ENCODE measurements around the gene MTOR.
A peak's percentile ranks its signal among the peaks of the same experiment; 100 is the strongest.

Gene MTOR

GRCh38 chr1:11289064-11289463 lies 26.7 kb upstream of the MTOR start:
- Mint-ChIP-seq H3K4me3 (no peak overlapping the region), H3K27ac (no peak overlapping the region), H3K27me3 (no peaks in the 10 kb centered on the region), H3K36me3 (peaks cover 69% of the 10 kb centered on the region), H3K4me1 (peaks cover 78% of the 10 kb centered on the region), H3K9me3 (peaks cover 5% of the 10 kb centered on the region)
- CTCF ChIA-PET, result interaction anchor here (1.4 kb wide), 1 partner anchor 13 kb away, joined by 3 read pairs; no protein-coding TSS in a partner anchor
- no peak for DNase-seq

DNA sequence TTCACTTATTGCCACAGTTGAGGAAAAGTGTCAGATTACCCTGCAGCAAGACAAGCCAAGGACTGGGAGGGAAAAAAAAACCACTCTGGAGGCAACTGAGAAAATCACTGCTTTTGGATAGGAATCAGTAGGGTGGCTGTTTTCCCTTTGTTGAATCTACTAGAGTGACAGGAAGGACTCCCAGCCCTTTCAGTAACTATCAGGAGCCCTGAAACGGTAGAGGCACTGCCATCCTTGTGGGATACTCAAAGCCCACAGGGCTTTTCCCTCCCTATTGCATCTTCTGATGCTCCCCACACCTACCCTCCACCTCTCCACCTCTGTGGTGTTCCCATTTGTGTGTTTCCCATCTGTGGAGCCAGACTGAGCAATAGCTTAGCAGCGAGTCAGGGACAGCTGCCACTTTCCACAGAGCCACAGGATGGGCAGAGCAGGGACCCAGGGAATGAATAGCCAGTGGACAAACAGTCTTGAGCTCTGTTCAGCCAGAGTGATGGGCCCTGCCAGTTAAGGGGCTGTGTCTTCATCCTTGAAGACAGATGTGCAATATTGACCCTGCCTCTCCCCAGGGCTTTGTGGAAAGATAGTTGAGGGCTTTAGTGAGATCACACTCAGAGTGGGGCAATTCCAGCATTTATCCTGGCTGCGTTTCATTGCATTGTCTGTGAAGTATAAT lies 24.5 kb upstream of the MTOR start:
- Mint-ChIP-seq H3K4me3 (no peak overlapping the region), H3K36me3 (peaks cover 70% of the 10 kb centered on the region), H3K27me3 (no peaks in the 10 kb centered on the region), H3K4me1 (peaks cover 78% of the 10 kb centered on the region), H3K9me3 (peaks cover 2% of the 10 kb centered on the region), H3K27ac (peak overlapping the region; percentile 88)
- DNase-seq, result no peak
- CTCF ChIA-PET, result no interaction called here

GRCh38 chr1:11285883-11286734 lies 23.8 kb upstream of the MTOR start:
- Mint-ChIP-seq H3K4me3 (peak overlapping the region; percentile 14), H3K4me1 (peaks cover 78% of the 10 kb centered on the region), H3K36me3 (peaks cover 71% of the 10 kb centered on the region), H3K27ac (peak overlapping the region; percentile 88), H3K27me3 (no peaks in the 10 kb centered on the region), H3K9me3 (no peaks in the 10 kb centered on the region)
- CTCF ChIA-PET, result interaction anchor here (0.6 kb wide), 1 partner anchor 359 kb away, joined by 3 read pairs; no protein-coding TSS in a partner anchor
- DNase-seq, result no peak

DNA sequence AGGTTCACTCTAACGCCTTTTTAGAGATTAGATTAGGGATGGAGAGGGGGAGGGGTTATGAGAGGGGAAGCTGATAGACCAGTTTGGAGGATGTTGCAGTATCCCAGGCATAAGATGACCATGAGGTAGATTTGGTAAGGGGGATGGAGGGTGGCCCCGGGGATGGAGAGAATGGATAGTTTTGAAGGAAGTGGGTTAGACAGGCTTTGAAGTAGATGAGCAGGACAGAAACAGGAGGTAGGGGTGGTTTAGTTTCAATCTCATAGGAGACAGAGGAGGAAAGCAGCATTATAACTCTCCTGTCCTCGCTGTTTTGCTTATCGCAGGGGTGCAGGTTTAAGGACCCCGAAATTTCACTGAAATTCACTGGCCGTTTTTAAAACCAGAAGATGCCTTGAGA lies 22.4 kb upstream of the MTOR start:
- H3K27me3 Mint-ChIP-seq, result no peaks in the 10 kb centered on the region
- H3K27ac Mint-ChIP-seq, result peak overlapping the region; percentile 88
- DNase-seq, result peak; percentile 29
- H3K4me1 Mint-ChIP-seq, result peaks cover 82% of the 10 kb centered on the region
- H3K9me3 Mint-ChIP-seq, result no peaks in the 10 kb centered on the region
- CTCF ChIA-PET, result no interaction called here
- H3K36me3 Mint-ChIP-seq, result peaks cover 72% of the 10 kb centered on the region
- H3K4me3 Mint-ChIP-seq, result peak overlapping the region; percentile 60

GRCh38 chr1:11283151-11283550 lies 20.8 kb upstream of the MTOR start:
- CTCF ChIA-PET, result interaction anchor here (1.1 kb wide), 1 partner anchor 367 kb away, joined by 3 read pairs; no protein-coding TSS in a partner anchor
- H3K27ac Mint-ChIP-seq, result peak overlapping the region; percentile 86
- no peaks in the 10 kb centered on the region for H3K9me3 Mint-ChIP-seq
- no peaks in the 10 kb centered on the region for H3K27me3 Mint-ChIP-seq
- DNase-seq, result no peak
- peaks cover 76% of the 10 kb centered on the region for H3K36me3 Mint-ChIP-seq
- H3K4me1 Mint-ChIP-seq, result peaks cover 90% of the 10 kb centered on the region
- no peak overlapping the region for H3K4me3 Mint-ChIP-seq

DNA sequence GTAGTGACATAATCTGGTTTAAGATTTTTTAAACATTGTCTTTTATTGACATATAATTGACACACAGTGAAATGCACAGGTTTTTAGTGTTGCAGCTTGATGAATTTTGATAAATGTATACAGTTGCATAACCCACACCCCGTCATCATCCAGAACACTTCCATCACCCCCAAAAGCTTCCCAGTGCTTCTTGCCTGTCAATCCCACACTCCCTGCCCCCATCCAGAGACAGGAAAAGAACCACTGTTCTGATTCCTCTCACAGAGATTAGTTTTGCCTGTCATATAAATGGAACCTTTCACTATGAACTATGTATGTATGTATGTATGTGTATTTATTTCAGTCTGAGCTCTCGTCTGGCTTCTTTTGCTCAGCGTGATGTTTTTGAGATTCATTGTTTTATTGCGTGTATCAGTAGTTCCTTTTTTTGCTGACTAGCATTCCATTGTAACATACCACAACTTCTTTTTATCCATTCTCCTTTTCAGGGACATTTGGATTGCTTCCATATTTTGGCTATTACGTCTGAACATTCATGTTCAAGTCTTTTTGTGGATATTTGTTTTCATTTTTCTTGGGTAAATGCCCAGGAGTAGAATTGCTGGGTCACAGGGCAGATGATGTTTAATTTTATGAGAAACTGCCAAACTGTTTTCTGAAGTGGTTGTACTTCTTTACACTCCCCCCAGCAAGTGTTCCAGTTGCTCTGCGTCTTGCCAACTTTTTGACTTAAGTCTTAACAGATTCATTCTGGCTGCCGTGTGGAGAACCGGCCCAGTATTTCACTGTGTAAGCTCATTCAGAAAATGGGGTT lies 19.4 kb upstream of the MTOR start:
- no peaks in the 10 kb centered on the region for H3K9me3 Mint-ChIP-seq
- no peak for DNase-seq
- CTCF ChIA-PET, result interaction anchor here (2.0 kb wide), 1 partner anchor 14 kb away, joined by 5 read pairs; no protein-coding TSS in a partner anchor
- peaks cover 93% of the 10 kb centered on the region for H3K4me1 Mint-ChIP-seq
- H3K4me3 Mint-ChIP-seq, result peak overlapping the region; percentile 9
- H3K27me3 Mint-ChIP-seq, result no peaks in the 10 kb centered on the region
- H3K36me3 Mint-ChIP-seq, result peaks cover 77% of the 10 kb centered on the region
- peak overlapping the region; percentile 86 for H3K27ac Mint-ChIP-seq

GRCh38 chr1:11280719-11281376 lies 18.5 kb upstream of the MTOR start:
- no peaks in the 10 kb centered on the region for H3K9me3 Mint-ChIP-seq
- no peaks in the 10 kb centered on the region for H3K27me3 Mint-ChIP-seq
- peak overlapping the region; percentile 24 for H3K4me3 Mint-ChIP-seq
- H3K27ac Mint-ChIP-seq, result peak overlapping the region; percentile 86
- peaks cover 93% of the 10 kb centered on the region for H3K4me1 Mint-ChIP-seq
- CTCF ChIA-PET, result interaction anchor here (2.0 kb wide), 1 partner anchor 15 kb away, joined by 5 read pairs; no protein-coding TSS in a partner anchor
- H3K36me3 Mint-ChIP-seq, result peaks cover 76% of the 10 kb centered on the region
- peak; percentile 54 for DNase-seq

GRCh38 chr1:11279630-11280029 lies 17.3 kb upstream of the MTOR start:
- peaks cover 92% of the 10 kb centered on the region for H3K4me1 Mint-ChIP-seq
- CTCF ChIA-PET, result interaction anchor here (2.0 kb wide), 1 partner anchor 16 kb away, joined by 5 read pairs; no protein-coding TSS in a partner anchor
- peaks cover 77% of the 10 kb centered on the region for H3K36me3 Mint-ChIP-seq
- H3K27ac Mint-ChIP-seq, result peak overlapping the region; percentile 86
- no peaks in the 10 kb centered on the region for H3K27me3 Mint-ChIP-seq
- no peak overlapping the region for H3K4me3 Mint-ChIP-seq
- DNase-seq, result no peak
- no peaks in the 10 kb centered on the region for H3K9me3 Mint-ChIP-seq

DNA sequence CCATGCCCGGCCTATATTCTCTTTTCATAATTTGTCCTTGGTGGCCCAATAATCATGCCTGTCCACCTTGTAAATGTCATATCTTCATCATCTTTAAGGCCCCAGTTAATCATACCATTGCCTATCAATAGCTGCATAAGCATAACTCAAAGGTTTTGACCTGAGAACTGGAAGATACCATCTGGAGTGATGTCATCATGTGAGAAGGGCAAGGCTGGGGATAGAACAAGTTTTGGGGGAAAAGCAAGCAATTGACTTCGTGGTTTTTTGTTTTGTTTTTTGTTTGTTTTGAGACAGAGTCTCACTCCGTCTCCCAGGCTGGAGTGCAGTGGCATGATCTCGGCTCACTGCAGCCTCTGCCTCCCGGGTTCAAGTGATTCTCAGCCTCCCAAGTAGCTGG lies 16.8 kb upstream of the MTOR start:
- no peaks in the 10 kb centered on the region for H3K9me3 Mint-ChIP-seq

DNA sequence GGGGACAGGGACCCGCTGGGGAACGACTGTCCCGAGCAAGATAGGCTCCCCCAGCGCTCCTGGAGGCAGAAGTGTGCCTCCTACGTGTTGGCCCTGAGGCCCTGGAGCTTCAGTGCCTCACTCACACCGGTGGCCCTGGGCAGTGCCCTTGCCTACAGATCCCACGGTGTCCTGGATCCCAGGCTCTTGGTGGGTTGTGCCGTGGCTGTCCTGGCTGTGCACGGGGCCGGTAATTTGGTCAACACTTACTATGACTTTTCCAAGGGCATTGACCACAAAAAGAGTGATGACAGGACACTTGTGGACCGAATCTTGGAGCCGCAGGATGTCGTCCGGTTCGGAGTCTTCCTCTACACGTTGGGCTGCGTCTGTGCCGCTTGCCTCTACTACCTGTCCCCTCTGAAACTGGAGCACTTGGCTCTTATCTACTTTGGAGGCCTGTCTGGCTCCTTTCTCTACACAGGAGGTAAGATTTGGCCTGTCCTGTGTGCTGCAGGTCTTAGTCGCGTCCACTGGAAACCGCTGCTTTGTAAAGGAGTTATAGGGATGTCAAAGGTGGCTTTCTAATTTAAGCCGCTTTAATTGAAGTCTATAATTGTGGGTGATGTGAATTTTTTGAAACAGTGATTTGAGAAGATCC lies 11.4 kb upstream of the MTOR start:
- CTCF ChIA-PET, result no interaction called here
- H3K27me3 Mint-ChIP-seq, result peaks cover 8% of the 10 kb centered on the region
- H3K4me1 Mint-ChIP-seq, result peaks cover 43% of the 10 kb centered on the region
- peaks cover 32% of the 10 kb centered on the region for H3K36me3 Mint-ChIP-seq
- H3K4me3 Mint-ChIP-seq, result peak overlapping the region; percentile 99
- H3K27ac Mint-ChIP-seq, result peak overlapping the region; percentile 88
- H3K9me3 Mint-ChIP-seq, result no peaks in the 10 kb centered on the region
- DNase-seq, result peak; percentile 41

More for the DNA sequence above, 16.8 kb upstream of the MTOR start:
- Mint-ChIP-seq H3K4me3 (no peak overlapping the region), H3K4me1 (peaks cover 87% of the 10 kb centered on the region), H3K36me3 (peaks cover 76% of the 10 kb centered on the region), H3K27ac (peak overlapping the region; percentile 20), H3K27me3 (no peaks in the 10 kb centered on the region)
- no peak for DNase-seq
- CTCF ChIA-PET, result interaction anchor here (1.1 kb wide), 1 partner anchor 106 kb away, joined by 5 read pairs; no protein-coding TSS in a partner anchor

GRCh38 chr1:11272832-11273594 lies 10.7 kb upstream of the MTOR start, which contains the start of gene UBIAD1:
Gene UBIAD1 (plus strand): TSS chr1:11273198. CDS start chr1:11273532, 334 bp downstream.
- peaks cover 36% of the 10 kb centered on the region for H3K4me1 Mint-ChIP-seq
- DNase-seq, result peak; percentile 87
- H3K36me3 Mint-ChIP-seq, result peaks cover 25% of the 10 kb centered on the region
- H3K4me3 Mint-ChIP-seq, result peak within 1 kb of the TSS; percentile 99
- H3K27ac Mint-ChIP-seq, result peak within 1 kb of the TSS; percentile 88
- no peaks in the 10 kb centered on the region for H3K9me3 Mint-ChIP-seq
- CTCF ChIA-PET, result no interaction called here
- H3K27me3 Mint-ChIP-seq, result peaks cover 8% of the 10 kb centered on the region

GRCh38 chr1:11272544-11272831 lies 10.1 kb upstream of the MTOR start:
- H3K27ac Mint-ChIP-seq, result no peak overlapping the region
- no peak for DNase-seq
- CTCF ChIA-PET, result no interaction called here
- peaks cover 9% of the 10 kb centered on the region for H3K27me3 Mint-ChIP-seq
- H3K4me3 Mint-ChIP-seq, result peak overlapping the region; percentile 59
- H3K4me1 Mint-ChIP-seq, result peaks cover 31% of the 10 kb centered on the region
- no peaks in the 10 kb centered on the region for H3K9me3 Mint-ChIP-seq
- peaks cover 23% of the 10 kb centered on the region for H3K36me3 Mint-ChIP-seq
